ENCODE data around the gene STK25.
A peak's percentile ranks its signal among the peaks of the same experiment; 100 is the strongest.
"Not testable (repeated sequence)": the region's sequence is repeated elsewhere in the genome, so short reads cannot be mapped to it uniquely, and the experiment has no call there.

Gene STK25

DNA sequence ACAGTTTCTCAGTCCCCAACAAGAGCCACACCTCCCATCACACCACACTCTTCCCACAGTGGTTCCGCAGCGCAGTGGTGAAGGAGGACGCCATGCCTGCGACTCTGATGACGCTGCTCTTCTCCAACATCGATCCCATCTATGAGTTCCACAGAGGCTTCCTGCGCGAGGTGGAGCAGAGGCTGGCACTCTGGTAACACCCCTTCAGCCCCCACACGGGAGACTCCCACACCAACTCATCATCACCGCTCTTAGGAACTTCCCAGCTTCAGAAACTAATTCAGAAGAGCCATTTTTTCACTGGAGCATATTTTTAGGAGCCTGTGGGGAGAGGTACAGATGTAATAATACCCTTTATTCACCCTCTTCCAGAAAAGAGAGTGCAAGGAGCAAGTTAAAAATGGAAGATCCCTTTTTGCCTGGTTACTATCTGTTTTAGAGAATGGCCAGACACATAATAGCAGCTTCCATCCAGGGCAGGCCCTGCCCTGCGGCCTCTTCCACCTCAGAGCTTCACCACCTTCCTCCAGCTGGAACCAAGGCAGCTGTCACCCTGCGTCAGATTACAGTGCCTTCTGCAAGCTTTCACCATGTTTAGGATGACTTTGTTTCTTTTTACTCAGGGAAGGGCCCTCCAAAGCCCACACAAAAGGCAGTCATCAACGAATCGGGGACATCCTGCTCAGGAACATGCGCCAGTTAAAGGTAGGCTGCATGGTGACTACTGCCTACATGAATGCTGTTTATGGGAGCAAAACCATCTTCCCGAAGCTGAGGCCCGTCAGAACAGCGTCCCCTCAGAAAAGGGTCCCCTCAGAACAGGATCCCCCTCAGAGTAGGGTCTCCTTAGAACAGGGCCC lies 44.9 kb downstream of the STK25 start:
- DNase-seq (ENCODE audit: low read depth), result no peak

GRCh38 chr2:241461693-241462677 lies 46.4 kb downstream of the STK25 start:
- DNase-seq (ENCODE audit: low read depth), result no peak

- DNase-seq (ENCODE audit: low read depth), result no peak
These were observed 47.8 kb downstream of the STK25 start for GRCh38 chr2:241460631-241461030.

DNA sequence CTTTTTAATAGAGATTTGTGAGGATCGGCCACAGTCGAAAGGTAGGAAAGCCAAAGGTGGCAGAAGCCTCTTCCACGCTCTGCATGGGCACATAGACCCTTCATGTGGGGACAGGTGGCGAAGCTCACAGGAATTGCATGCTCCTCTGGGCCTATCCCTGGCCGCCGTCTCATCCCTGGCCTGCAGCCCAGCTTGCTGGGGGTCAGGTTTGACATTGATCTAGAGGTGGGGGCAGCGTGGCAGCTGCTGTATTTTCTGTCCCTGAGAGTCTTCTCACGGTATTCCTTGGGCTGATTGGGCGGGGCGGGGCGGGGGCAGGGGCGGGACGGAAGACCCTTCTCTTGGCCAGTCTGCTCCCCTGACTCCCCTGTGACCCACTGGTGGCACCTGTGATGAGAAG lies 48.9 kb downstream of the STK25 start:
- no peak for DNase-seq (ENCODE audit: low read depth)

GRCh38 chr2:241458687-241459086 lies 49.7 kb downstream of the STK25 start:
- DNase-seq (ENCODE audit: low read depth), result no peak

DNA sequence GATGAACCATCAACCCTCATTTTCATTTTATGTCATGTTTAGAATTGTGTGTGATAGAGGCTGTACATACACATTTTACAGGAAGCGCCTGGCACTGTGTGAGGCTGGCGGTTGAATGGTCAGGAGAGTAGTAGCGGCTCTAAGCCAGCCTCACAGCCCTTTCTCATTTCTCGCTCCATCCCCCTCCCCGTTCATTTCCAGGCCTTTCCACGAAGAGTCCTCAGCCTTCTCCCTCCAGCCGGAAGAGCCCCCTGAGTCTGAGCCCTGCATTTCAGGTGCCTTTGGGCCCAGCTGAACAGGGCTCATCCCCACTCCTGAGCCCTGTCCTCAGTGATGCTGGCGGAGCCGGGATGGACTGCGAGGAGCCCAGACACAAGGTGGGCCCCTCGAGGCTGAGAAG lies 51.8 kb downstream of the STK25 start:
- no peak for DNase-seq (ENCODE audit: low read depth)

DNA sequence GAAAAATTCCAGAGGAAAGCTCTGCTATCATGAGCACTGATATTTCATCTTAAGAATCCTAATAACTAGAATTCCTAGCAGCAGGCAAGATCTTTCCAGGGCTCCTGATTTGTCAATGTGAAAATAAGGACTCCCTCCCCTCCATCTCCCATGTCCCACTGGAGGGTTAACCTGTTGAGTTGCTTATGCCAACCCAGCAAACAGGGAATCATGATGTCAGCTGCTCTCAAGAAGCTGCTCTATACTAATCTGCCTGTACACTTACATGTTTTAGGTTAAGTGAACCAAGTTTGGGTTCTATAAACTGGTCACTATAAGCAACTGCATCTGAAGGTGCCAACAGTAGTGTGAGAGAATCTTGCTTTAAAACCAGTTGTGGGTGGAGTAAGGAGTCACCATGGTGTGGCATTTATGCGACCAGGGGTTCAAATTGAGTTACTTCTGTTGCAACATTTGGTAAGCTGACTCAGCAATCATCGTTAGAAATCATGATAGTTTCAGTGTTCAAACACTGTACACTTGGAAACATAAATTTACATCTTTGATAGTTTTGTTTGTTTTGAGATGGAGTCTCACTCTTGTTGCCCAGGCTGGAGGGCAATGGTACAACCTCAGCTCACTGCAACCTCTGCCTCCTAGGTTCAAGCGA lies 53.4 kb downstream of the STK25 start:
- DNase-seq (ENCODE audit: low read depth), result no peak

DNA sequence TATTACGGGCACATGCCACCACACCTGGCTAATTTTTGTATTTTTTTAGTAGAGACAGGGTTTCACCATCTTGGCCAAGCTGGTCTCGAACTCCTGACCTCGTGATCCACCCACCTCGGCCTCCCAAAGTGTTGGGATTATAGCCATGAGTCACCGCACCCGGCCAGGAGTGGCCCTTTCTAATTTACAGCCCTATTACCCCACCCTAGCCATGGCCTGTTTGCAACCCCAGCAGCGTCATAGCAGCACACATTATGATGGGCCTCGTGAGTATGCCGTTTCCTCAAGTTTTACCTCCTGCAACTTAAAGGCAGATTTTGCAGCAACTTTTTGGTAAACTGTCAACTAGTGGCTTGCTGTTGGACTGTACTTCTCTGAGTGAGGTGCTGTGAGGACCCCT lies 54.5 kb downstream of the STK25 start:
- DNase-seq (ENCODE audit: low read depth), result not testable (repeated sequence)

DNA sequence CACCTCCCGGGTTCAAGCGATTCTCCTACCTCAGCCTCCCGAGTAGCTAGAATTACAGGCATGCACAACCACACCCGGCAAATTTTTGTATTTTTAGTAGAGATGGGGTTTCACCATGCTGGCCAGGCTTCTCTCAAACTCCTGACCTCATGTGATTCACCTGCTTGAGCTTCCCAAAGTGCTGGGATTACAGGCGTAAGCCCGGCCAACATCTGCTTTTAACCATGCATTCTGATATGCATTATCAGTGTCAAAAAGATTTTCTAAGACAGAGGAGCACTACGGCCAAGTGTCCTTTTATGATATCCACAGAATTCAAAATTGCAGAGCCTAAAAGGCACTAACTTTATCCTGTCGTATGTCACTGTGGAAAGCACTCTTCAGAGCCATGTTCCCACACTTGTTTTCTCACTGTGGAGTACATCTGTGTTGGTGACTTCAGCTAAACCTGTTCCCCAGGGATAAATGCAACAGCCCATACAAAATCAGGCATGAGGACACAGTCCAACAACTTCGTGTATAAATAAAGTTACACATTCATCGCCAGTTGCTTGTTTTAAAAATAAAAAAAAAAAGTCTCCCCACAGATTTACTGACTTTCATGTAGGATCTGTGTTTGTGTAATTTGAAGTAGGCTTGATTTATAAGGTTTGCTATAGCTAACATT lies 56.4 kb downstream of the STK25 start:
- DNase-seq (ENCODE audit: low read depth), result no peak

DNA sequence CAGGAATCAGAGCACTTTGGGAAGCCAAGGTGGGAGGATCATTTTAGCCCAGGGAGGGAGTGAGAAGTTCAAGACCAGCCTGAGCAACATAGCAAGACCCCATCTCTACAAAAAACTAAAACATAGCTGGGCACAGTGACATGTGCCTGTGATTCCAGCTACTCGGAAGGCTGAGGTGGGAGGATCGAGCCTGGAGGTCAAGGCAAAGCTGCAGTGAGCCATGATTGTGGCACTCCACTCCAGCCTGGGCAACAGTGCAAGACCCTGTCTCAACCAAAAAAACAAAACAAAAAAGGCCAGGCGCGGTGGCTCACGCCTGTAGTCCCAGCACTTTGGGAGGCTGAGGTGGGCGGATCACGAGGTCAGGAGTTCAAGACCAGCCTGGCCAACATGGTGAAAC lies 58.3 kb downstream of the STK25 start:
- not testable (repeated sequence) for DNase-seq (ENCODE audit: low read depth)

GRCh38 chr2:241445426-241445825 lies 63.0 kb downstream of the STK25 start:
- no peak for DNase-seq (ENCODE audit: low read depth)

DNA sequence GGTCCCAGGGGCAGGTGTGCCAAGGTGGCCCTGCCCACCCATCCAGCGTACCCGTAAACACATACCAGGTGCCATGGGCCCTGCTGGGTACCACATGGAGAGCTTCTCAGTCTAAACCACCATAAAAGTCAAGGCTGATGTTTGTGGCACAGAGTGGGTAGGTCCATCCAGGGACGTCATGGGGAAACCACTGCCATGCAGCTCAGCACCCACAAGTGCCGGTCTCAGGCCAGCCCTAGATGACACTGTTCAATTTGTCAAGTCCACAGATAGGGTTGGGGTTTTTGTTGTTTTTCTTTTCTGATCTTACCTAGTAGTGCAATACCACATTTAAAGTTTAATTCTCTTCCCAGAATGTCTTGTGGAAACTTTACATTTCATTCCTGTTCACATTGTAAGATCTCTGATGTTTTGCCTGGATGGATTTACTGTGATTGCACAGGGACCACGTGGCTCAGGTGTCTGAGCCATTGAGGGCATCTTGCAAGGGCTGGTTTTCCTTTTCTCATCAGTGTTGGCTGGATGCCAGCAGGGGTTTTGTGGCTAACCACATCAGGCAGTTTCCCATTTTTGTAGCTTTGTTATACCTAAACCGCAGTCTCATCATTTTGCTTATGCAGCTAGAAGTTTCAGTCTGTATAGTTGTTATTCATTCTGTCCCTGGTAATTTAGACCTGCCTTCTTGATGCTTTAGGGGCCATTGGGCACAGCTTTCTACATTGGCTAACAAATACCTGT lies 64.7 kb downstream of the STK25 start:
- peak; percentile 77 for DNase-seq (ENCODE audit: low read depth)
